Measurements from ENCODE around the gene FGFRL1.

FGFRL1 gene

GRCh38 chr4:984336-985054, 26.9 kb upstream of the FGFRL1 start:
- H3K4me3 ChIP-seq (ENCODE audit: low read depth, low read length), result no peak overlapping the region
- DNase-seq (ENCODE audit: low read depth), result no peak
- TF ChIP-seq MAX (IDR thresholded peaks at IDR 0.05; ENCODE audit: low read depth, low read length) (no peak), MYC (IDR thresholded peaks at IDR 0.05; ENCODE audit: low read depth, low read length) (no peak), POLR2A (IDR thresholded peaks at IDR 0.05; ENCODE audit: extremely low read depth, insufficient read length) (no peak), CTCF (IDR thresholded peaks at IDR 0.05; ENCODE audit: low read depth, low read length) (no peak)

- peak; percentile 60 for DNase-seq (ENCODE audit: low read depth)
- TF ChIP-seq MYC (IDR thresholded peaks at IDR 0.05; ENCODE audit: low read depth, low read length), result no peak
- TF ChIP-seq MAX (IDR thresholded peaks at IDR 0.05; ENCODE audit: low read depth, low read length), result no peak
- TF ChIP-seq POLR2A (IDR thresholded peaks at IDR 0.05; ENCODE audit: extremely low read depth, insufficient read length), result no peak
- TF ChIP-seq CTCF (IDR thresholded peaks at IDR 0.05; ENCODE audit: low read depth, low read length), result no peak
- no peak overlapping the region for H3K4me3 ChIP-seq (ENCODE audit: low read depth, low read length)
These were observed 26.1 kb upstream of the FGFRL1 start for GRCh38 chr4:985123-985830.

GRCh38 chr4:986428-986878, 25.0 kb upstream of the FGFRL1 start:
- H3K4me3 ChIP-seq (ENCODE audit: low read depth, low read length), result peak overlapping the region; percentile 69
- TF ChIP-seq POLR2A (IDR thresholded peaks at IDR 0.05; ENCODE audit: extremely low read depth, insufficient read length) (no peak), CTCF (IDR thresholded peaks at IDR 0.05; ENCODE audit: low read depth, low read length) (no peak), MYC (IDR thresholded peaks at IDR 0.05; ENCODE audit: low read depth, low read length) (no peak), MAX (IDR thresholded peaks at IDR 0.05; ENCODE audit: low read depth, low read length) (peak; percentile 11; the same call in 1 of the 2 replicates)
- DNase-seq (ENCODE audit: low read depth), result no peak

- DNase-seq (ENCODE audit: low read depth), result peak; percentile 90
- TF ChIP-seq CTCF (IDR thresholded peaks at IDR 0.05; ENCODE audit: low read depth, low read length) (peak; percentile 61), POLR2A (IDR thresholded peaks at IDR 0.05; ENCODE audit: extremely low read depth, insufficient read length) (peak; percentile 64), MYC (IDR thresholded peaks at IDR 0.05; ENCODE audit: low read depth, low read length) (peak; percentile 21), MAX (IDR thresholded peaks at IDR 0.05; ENCODE audit: low read depth, low read length) (peak; percentile 54; the same call in 1 of the 2 replicates)
- peak within 1 kb of the TSS; percentile 69 for H3K4me3 ChIP-seq (ENCODE audit: low read depth, low read length)
These were observed 24.4 kb upstream of the FGFRL1 start, which contains the start of gene IDUA for GRCh38 chr4:986879-987623. Gene IDUA (plus strand): TSS chr4:987044. CDS start chr4:987085, 41 bp downstream.

GRCh38 chr4:987624-988513, 23.6 kb upstream of the FGFRL1 start:
- H3K4me3 ChIP-seq (ENCODE audit: low read depth, low read length), result peak overlapping the region; percentile 36
- DNase-seq (ENCODE audit: low read depth), result no peak
- TF ChIP-seq POLR2A (IDR thresholded peaks at IDR 0.05; ENCODE audit: extremely low read depth, insufficient read length) (no peak), MYC (IDR thresholded peaks at IDR 0.05; ENCODE audit: low read depth, low read length) (no peak), CTCF (IDR thresholded peaks at IDR 0.05; ENCODE audit: low read depth, low read length) (no peak), MAX (IDR thresholded peaks at IDR 0.05; ENCODE audit: low read depth, low read length) (no peak)

Measured in NB4 (cell line).